ENCODE results near the gene ZFP1. TPM values are rescaled to one million over a fixed set of nuclear protein-coding genes. Genes with fewer than 3 reads are reported as not detected.

Gene ZFP1
- total RNA-seq, 6 experiments from 2014 or later = 10.1 to 13.0 (median 11.8) TPM

DNA sequence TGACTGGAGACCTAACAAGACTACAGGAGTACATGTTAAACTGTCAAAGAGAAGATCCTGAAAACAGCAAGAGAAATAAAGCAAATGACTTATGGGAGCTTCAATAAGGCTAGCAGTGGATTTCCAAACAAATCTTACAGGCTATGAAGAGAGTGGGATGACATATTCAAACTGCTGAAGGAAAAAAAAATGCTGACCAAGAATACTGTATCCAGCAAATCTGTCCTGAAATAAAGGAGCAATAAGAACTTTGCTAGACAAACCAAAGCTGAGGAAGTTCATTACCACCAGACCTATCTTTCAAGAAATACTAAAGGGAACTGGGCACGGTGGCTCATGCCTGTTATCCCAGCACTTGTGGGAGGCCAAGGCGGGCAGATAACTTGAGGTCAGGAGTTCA lies 28.6 kb downstream of the ZFP1 start:
- Mint-ChIP-seq H3K36me3 (ENCODE audit: low read depth) (peaks cover 45% of the 10 kb centered on the region), H3K4me1 (ENCODE audit: low read depth) (no peaks in the 10 kb centered on the region), H3K27ac (no peak overlapping the region), H3K4me3 (no peak overlapping the region), H3K27me3 (ENCODE audit: insufficient read depth) (peaks cover 5% of the 10 kb centered on the region), H3K9me3 (peaks cover 78% of the 10 kb centered on the region)
- DNase-seq = no peak
- TF ChIP-seq, protein P1, sequence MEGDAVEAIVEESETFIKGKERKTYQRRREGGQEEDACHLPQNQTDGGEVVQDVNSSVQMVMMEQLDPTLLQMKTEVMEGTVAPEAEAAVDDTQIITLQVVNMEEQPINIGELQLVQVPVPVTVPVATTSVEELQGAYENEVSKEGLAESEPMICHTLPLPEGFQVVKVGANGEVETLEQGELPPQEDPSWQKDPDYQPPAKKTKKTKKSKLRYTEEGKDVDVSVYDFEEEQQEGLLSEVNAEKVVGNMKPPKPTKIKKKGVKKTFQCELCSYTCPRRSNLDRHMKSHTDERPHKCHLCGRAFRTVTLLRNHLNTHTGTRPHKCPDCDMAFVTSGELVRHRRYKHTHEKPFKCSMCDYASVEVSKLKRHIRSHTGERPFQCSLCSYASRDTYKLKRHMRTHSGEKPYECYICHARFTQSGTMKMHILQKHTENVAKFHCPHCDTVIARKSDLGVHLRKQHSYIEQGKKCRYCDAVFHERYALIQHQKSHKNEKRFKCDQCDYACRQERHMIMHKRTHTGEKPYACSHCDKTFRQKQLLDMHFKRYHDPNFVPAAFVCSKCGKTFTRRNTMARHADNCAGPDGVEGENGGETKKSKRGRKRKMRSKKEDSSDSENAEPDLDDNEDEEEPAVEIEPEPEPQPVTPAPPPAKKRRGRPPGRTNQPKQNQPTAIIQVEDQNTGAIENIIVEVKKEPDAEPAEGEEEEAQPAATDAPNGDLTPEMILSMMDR (IDR thresholded peaks at IDR 0.05) = no peak

DNA sequence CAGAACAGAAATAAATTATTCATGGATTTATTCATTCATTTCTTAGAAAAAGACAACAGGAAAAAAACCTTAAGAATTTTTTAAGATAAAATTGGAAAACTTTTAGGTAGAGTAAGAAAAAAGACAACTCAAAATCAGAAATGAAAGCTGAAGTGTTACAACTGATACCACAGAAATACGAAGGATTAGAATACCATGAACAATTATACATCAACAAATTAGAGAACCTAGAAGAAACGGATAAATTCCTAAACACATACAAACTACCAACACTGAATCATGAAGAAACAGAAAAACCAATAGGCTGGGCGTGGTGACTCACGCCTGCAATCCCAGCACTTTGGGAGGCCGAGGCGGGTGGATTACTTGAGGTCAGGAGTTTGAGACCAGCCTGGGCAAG lies 30.9 kb downstream of the ZFP1 start:
- Mint-ChIP-seq H3K27me3 (ENCODE audit: insufficient read depth) (peaks cover 4% of the 10 kb centered on the region), H3K4me3 (no peak overlapping the region), H3K36me3 (ENCODE audit: low read depth) (peaks cover 24% of the 10 kb centered on the region), H3K9me3 (peaks cover 65% of the 10 kb centered on the region), H3K4me1 (ENCODE audit: low read depth) (no peaks in the 10 kb centered on the region), H3K27ac (no peak overlapping the region)
- TF ChIP-seq, protein P1 (IDR thresholded peaks at IDR 0.05) = no peak
- no peak for DNase-seq

DNA sequence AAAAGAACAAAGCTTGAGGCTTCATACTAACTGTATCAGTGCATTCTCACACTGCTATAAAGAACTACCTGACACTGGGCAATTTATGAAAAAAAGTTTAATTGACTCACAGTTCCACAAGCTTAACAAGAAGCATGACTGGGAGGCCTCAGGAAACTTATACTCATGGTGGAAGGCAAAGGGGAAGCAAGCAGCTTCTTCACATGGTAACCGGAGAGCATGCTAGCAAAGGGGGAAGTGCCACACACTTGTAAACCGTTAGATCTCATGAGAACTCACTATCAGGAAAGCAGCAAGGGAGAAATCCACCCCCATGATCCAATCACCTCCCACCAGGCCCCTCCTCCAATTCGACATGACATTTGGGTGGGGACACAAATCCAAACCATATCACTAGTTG lies 33.3 kb downstream of the ZFP1 start:
- TF ChIP-seq, protein P1 (IDR thresholded peaks at IDR 0.05) = no peak
- H3K36me3 Mint-ChIP-seq (ENCODE audit: low read depth) = peaks cover 20% of the 10 kb centered on the region
- H3K27ac Mint-ChIP-seq = no peak overlapping the region
- H3K27me3 Mint-ChIP-seq (ENCODE audit: insufficient read depth) = peaks cover 8% of the 10 kb centered on the region
- no peaks in the 10 kb centered on the region for H3K4me1 Mint-ChIP-seq (ENCODE audit: low read depth)
- no peak overlapping the region for H3K4me3 Mint-ChIP-seq
- H3K9me3 Mint-ChIP-seq = peaks cover 59% of the 10 kb centered on the region
- no peak for DNase-seq

DNA sequence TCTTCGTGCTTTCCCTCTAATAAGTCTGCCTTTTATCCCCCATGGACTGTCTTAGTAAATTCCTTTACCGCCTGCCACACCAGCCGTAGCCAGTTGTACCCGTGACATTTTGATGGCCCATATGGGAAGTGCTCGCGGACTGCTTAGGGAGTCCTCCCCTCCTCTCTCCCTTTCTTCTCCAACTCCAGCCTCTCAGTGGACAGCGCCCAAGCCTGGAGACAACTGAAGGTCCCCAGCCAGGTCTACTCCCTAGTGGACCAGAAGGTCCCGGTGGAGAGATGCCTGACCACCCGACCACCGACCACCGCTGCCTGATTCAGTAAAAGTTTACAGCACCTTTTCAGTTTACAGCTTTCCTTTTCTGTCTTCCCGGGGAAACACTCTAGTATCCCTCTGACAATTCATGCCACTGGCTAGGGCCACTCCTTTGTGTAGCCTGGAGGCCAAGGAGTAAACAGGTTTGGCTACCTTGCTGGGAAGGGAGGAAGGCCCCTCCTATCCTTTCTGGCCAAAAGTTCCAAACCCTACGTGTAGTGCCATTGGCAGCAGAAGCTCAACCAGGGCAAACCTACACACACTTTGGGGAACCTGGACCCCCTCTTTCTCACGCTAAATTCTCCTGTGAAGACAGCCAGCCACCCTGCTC lies 40.6 kb downstream of the ZFP1 start:
- Mint-ChIP-seq H3K36me3 (ENCODE audit: low read depth) (peaks cover 10% of the 10 kb centered on the region), H3K4me3 (no peak overlapping the region), H3K9me3 (peaks cover 27% of the 10 kb centered on the region), H3K27me3 (ENCODE audit: insufficient read depth) (peaks cover 16% of the 10 kb centered on the region), H3K27ac (no peak overlapping the region), H3K4me1 (ENCODE audit: low read depth) (no peaks in the 10 kb centered on the region)
- no peak for DNase-seq
- TF ChIP-seq, protein P1 (IDR thresholded peaks at IDR 0.05) = no peak

DNA sequence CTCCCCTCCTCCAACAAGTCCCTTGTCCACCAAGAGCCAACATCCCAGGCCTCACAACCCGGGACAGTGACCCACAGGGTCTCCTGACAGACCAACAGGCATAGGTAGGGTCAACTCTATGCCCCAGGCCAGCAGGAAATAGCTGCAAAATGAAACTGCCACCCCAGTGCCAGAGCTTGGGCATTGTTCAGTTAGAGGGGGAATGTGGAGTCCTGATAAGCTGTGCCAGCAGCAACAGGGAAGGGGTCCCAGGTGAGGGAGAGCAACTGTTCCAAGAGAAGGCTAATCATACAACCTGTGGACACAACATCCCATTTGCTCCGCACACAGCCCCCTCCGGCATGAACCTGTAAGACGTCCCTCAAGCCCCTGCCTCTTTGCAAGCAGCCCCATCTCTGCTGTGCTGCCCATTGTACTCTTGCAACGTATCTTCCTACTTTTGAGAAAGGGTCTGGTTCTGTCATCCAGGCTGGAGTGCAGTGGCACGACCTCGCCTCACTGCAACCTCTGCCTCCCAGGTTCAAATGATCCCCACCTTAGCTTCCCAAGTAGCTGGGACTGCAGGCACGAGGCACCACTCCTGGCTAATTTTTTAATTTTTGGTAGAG lies 41.4 kb downstream of the ZFP1 start:
- Mint-ChIP-seq H3K4me1 (ENCODE audit: low read depth) (no peaks in the 10 kb centered on the region), H3K27ac (no peak overlapping the region), H3K4me3 (no peak overlapping the region), H3K9me3 (peaks cover 25% of the 10 kb centered on the region), H3K36me3 (ENCODE audit: low read depth) (peaks cover 8% of the 10 kb centered on the region), H3K27me3 (ENCODE audit: insufficient read depth) (peaks cover 16% of the 10 kb centered on the region)
- no peak for DNase-seq
- TF ChIP-seq, protein P1 (IDR thresholded peaks at IDR 0.05) = no peak

Data from HFFc6 (cell line).